Endodermal cell (in vitro differentiated cells): ENCODE measurements around the gene CUL3. TPM values are rescaled to one million over a fixed set of nuclear protein-coding genes. Genes with fewer than 3 reads are reported as not detected.

Source experiments
- DNase-seq: peaks from one replicate; pipeline ENCODE4 v3.0.0-alpha.2; 2017
- H3K27ac ChIP-seq: 2 replicates; pipeline ENCODE4 v1.5.1; 2013; ENCODE audit warnings: mild to moderate bottlenecking, low read depth, low read length, moderate library complexity
- H3K27me3 ChIP-seq: 2 replicates; pipeline ENCODE4 v1.6.1; 2013; ENCODE audit warnings: mild to moderate bottlenecking, low read length, moderate library complexity; ENCODE audit not compliant: insufficient read depth, control insufficient read depth, poor library complexity, severe bottlenecking
- H3K36me3 ChIP-seq: 2 replicates; pipeline ENCODE4 v1.7.0; 2013; ENCODE audit warnings: mild to moderate bottlenecking, low read length, moderate library complexity; ENCODE audit not compliant: control insufficient read depth, insufficient read depth
- H3K4me1 ChIP-seq: one replicate; pipeline ENCODE4 v1.7.0; 2013; ENCODE audit warnings: low read length; ENCODE audit not compliant: control insufficient read depth, insufficient read depth
- H3K4me3 ChIP-seq: 2 replicates; pipeline ENCODE4 v1.5.1; 2013; ENCODE audit warnings: mild to moderate bottlenecking, low read length, moderate library complexity
- H3K9ac ChIP-seq: 2 replicates; pipeline ENCODE4 v1.6.1; 2013; ENCODE audit warnings: mild to moderate bottlenecking, low read length, moderate library complexity; ENCODE audit not compliant: poor library complexity, severe bottlenecking; ENCODE audit errors: extremely low read depth
- H3K9me3 ChIP-seq: 2 replicates; pipeline ENCODE4 v1.6.1; 2013; ENCODE audit warnings: mild to moderate bottlenecking, low read length, moderate library complexity; ENCODE audit not compliant: control insufficient read depth
- H3K27ac Mint-ChIP-seq: 2 replicates; pipeline ENCODE4 v1.8.0; 2020; ENCODE audit warnings: mixed read lengths
- H3K27me3 Mint-ChIP-seq: 2 replicates; pipeline ENCODE4 v1.8.0; 2021; ENCODE audit warnings: mild to moderate bottlenecking, mixed read lengths; ENCODE audit not compliant: insufficient read depth
- H3K36me3 Mint-ChIP-seq: 2 replicates; pipeline ENCODE4 v1.8.0; 2020; ENCODE audit warnings: low read depth, mixed read lengths
- H3K4me1 Mint-ChIP-seq: 2 replicates; pipeline ENCODE4 v1.8.0; 2020; ENCODE audit warnings: mixed read lengths
- H3K4me3 Mint-ChIP-seq: 2 replicates; pipeline ENCODE4 v1.8.0; 2020; ENCODE audit warnings: mild to moderate bottlenecking, moderate library complexity, mixed read lengths
- H3K9me3 Mint-ChIP-seq: 2 replicates; pipeline ENCODE4 v1.8.0; 2020; ENCODE audit warnings: mild to moderate bottlenecking, mixed read lengths
- WGBS, 2 experiments: methylation state at CpG; one replicate each; pipeline versions ENCODE4 v1.1.5 to v1.1.7; 2013; ENCODE audit warnings: missing lambda C conversion rate in 2 of 2, mixed read lengths in 1 of 2; ENCODE audit not compliant: insufficient coverage in 1 of 2, insufficient read length in 1 of 2; 5-methylcytosine and 5-hydroxymethylcytosine counted together
- total RNA-seq, 2 donors: library from RNA; stranded (reverse); fragmentation: NEBNext Ultra II Directional in 1 of 2; extraction: Animal tissue kit (Norgen Biotek cat#: 25700) in 1 of 2; gene quantifications; 2 replicates in 1 of 2; 3 replicates in 1 of 2; pipeline ENCODE4 v1.2.1, GENCODE V29; 2021
- TF ChIP-seq, protein P1 (sequence below): fragments of 200-600 bp; sonication (generic); conservative IDR thresholded peaks from 2 replicates; pipeline ENCODE4 v1.5.0; 2021; ENCODE audit warnings: antibody characterized with exemption, mild to moderate bottlenecking

The CUL3 gene
- total RNA-seq, 2 donors from 2014 or later = 78.4 to 89.9 TPM

DNA sequence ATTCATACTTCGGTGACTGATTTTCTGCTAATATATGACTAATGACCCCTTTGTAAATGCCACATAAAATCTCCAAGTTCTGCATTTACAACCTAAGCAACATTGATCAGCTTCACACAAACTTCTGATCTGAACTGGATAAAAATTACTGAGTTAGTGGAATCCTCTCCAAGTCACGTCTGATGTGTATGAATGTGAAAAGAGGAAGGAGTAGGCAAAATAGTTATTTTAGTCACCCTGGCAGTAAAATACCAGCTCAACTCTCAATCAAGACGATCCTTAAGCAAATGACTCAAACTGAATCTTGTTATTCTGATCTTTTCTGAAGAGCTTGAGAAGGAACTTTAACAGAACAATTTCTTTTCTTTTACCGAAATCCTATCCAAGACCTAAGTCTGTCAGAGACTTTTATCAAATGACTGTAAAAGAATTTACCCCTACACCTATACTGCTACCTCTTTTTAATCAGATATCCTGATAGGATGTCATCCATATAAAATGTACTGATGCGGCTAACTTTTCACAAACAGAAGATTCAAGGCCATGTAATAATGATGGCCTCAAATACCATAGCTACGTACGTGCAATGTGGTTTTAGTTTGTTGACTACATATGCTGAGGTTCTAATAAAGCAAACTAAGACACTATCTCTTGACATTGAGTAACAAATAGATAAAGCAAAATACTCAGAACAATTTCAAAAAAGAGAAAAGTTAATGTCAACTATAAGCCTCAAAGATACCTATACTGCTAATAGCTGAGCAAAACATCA, 23.7 kb downstream of the CUL3 start:
- Histone ChIP-seq H3K27ac (no peak overlapping the region), H3K4me1 (no peaks in the 10 kb centered on the region), H3K9ac (no peak overlapping the region), H3K4me3 (no peak overlapping the region), H3K9me3 (peaks cover under 1% of the 10 kb centered on the region), H3K27me3 (no peaks in the 10 kb centered on the region), H3K36me3 (peaks cover 26% of the 10 kb centered on the region)
- no peaks in the 10 kb centered on the region for H3K27me3 Mint-ChIP-seq
- TF ChIP-seq, protein P1, sequence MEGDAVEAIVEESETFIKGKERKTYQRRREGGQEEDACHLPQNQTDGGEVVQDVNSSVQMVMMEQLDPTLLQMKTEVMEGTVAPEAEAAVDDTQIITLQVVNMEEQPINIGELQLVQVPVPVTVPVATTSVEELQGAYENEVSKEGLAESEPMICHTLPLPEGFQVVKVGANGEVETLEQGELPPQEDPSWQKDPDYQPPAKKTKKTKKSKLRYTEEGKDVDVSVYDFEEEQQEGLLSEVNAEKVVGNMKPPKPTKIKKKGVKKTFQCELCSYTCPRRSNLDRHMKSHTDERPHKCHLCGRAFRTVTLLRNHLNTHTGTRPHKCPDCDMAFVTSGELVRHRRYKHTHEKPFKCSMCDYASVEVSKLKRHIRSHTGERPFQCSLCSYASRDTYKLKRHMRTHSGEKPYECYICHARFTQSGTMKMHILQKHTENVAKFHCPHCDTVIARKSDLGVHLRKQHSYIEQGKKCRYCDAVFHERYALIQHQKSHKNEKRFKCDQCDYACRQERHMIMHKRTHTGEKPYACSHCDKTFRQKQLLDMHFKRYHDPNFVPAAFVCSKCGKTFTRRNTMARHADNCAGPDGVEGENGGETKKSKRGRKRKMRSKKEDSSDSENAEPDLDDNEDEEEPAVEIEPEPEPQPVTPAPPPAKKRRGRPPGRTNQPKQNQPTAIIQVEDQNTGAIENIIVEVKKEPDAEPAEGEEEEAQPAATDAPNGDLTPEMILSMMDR = no peak
- H3K36me3 Mint-ChIP-seq = peaks cover 12% of the 10 kb centered on the region
- H3K4me1 Mint-ChIP-seq = peaks cover 7% of the 10 kb centered on the region
- no peak overlapping the region for H3K27ac Mint-ChIP-seq
- no peaks in the 10 kb centered on the region for H3K9me3 Mint-ChIP-seq
- WGBS, 2 experiments = 90 to 100% methylated on average over 3 to 7 of the region's 7 CpGs
- no peak overlapping the region for H3K4me3 Mint-ChIP-seq
- DNase-seq = no peak

DNA sequence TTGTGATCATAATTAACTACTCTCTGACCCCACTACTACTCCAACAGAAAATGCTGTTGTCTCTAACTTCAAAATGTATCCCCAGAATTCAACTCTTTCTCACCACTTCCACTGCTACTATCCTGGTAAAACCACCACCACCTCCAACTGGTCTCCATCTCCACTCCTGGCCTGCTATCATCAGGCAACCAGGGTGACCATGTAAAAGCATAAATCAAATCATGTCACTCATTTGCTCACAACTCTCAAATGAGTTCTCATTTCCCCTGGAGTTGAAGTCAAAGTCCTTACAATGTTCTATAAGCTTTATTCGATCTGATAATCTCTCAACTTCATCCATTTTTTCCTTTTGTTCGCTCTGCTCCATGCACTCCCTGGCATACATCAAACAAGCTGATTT, 24.6 kb downstream of the CUL3 start:
- peaks cover 26% of the 10 kb centered on the region for H3K36me3 ChIP-seq
- H3K9ac ChIP-seq = no peak overlapping the region
- Mint-ChIP-seq H3K27ac (no peak overlapping the region), H3K4me1 (peaks cover 10% of the 10 kb centered on the region), H3K4me3 (no peak overlapping the region), H3K9me3 (no peaks in the 10 kb centered on the region), H3K27me3 (no peaks in the 10 kb centered on the region), H3K36me3 (peaks cover 9% of the 10 kb centered on the region)
- no peaks in the 10 kb centered on the region for H3K4me1 ChIP-seq
- H3K27me3 ChIP-seq = no peaks in the 10 kb centered on the region
- H3K9me3 ChIP-seq = no peaks in the 10 kb centered on the region
- DNase-seq = no peak
- H3K4me3 ChIP-seq = no peak overlapping the region
- 92 to 93% methylated on average over 2 of the region's 2 CpGs for WGBS, 2 experiments
- TF ChIP-seq, protein P1 = no peak
- H3K27ac ChIP-seq = no peak overlapping the region

DNA sequence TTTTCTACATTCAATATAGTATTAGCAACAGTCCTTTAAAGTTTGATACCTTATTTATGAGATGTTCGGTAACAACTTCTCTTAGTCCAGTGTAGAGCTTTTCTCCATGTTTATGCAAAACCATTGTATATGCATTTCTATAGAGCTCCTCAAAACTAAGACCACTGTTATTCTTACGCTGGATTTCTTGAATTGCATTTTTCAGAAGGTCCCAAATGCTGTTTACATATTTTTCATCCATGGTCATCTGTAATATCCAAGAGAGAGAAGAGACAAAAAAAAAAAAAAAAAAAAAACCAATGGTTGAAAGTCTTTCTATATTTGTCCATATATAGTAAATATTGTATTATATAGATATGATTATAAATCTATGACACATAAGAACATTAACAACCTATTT, 27.6 kb downstream of the CUL3 start:
- TF ChIP-seq, protein P1 = no peak

More for the DNA sequence above, 27.6 kb downstream of the CUL3 start:
- no peak overlapping the region for H3K4me3 ChIP-seq
- DNase-seq = no peak
- Mint-ChIP-seq H3K27ac (no peak overlapping the region), H3K36me3 (peaks cover 10% of the 10 kb centered on the region), H3K4me1 (peaks cover 10% of the 10 kb centered on the region), H3K4me3 (no peak overlapping the region), H3K9me3 (no peaks in the 10 kb centered on the region), H3K27me3 (no peaks in the 10 kb centered on the region)
- H3K9me3 ChIP-seq = no peaks in the 10 kb centered on the region
- peaks cover 26% of the 10 kb centered on the region for H3K36me3 ChIP-seq
- H3K9ac ChIP-seq = no peak overlapping the region
- H3K4me1 ChIP-seq = no peaks in the 10 kb centered on the region
- no peaks in the 10 kb centered on the region for H3K27me3 ChIP-seq
- WGBS, 2 experiments = 96 to 100% methylated on average over 1 to 2 of the region's 2 CpGs
- no peak overlapping the region for H3K27ac ChIP-seq
